Cardiac septum (tissue), 1 donor: ENCODE data around the gene IFT74. TPM values are rescaled to one million over a fixed set of nuclear protein-coding genes. Genes with fewer than 3 reads are reported as not detected.
"Not testable (repeated sequence)": the region's sequence is repeated elsewhere in the genome, so short reads cannot be mapped to it uniquely, and the experiment has no call there.

ENCODE experiments used
- DNase-seq: peaks from one replicate; pipeline ENCODE4 v3.0.0-alpha.2; 2020; ENCODE audit warnings: low spot score
- intact Hi-C: fragments of 100-400 bp; cut with DNase I; formaldehyde crosslinking; loops from one replicate; pipeline ENCODE4 v1.14.0; 2022
- total RNA-seq: library from RNA; stranded (reverse); fragmentation: NEBNext Ultra II Directional; extraction: Animal tissue kit (Norgen Biotek cat#: 25700); gene quantifications from one replicate; pipeline ENCODE4 v1.2.1, GENCODE V29; 2021
- donor health status: DM: no; HTN: no; CAD: no.

Gene IFT74
- total RNA-seq, 1 donor from 2014 or later = 8.7 TPM

- intact Hi-C loops = no loop called here
- DNase-seq = no peak
Observed at GRCh38 chr9:27054125-27054524, 97.9 kb downstream of the IFT74 start.

- DNase-seq = no peak
- intact Hi-C loops = no loop called here
Observed at GRCh38 chr9:27054841-27055240, 98.6 kb downstream of the IFT74 start.

GRCh38 chr9:27059412-27059811 is 103.2 kb downstream of the IFT74 start:
- DNase-seq = no peak
- intact Hi-C loops = no loop called here

- intact Hi-C loops = no loop called here
- no peak for DNase-seq
Observed at GRCh38 chr9:27059907-27060306, 103.7 kb downstream of the IFT74 start.

GRCh38 chr9:27065288-27065687 is 109.1 kb downstream of the IFT74 start:
- intact Hi-C loops = no loop called here
- DNase-seq = no peak

GRCh38 chr9:27073841-27074728 is 117.9 kb downstream of the IFT74 start:
- intact Hi-C loops = no loop called here
- no peak for DNase-seq

- no peak for DNase-seq
- intact Hi-C loops = no loop called here
Observed at GRCh38 chr9:27078685-27079084, 122.5 kb downstream of the IFT74 start.

GRCh38 chr9:27085456-27085855 is 129.2 kb downstream of the IFT74 start:
- no peak for DNase-seq
- intact Hi-C loops = no loop called here

- no peak for DNase-seq
- intact Hi-C loops = no loop called here
Observed at GRCh38 chr9:27086818-27087680, 130.8 kb downstream of the IFT74 start.

- intact Hi-C loops = no loop called here
- DNase-seq = no peak
Observed at GRCh38 chr9:27088981-27089380, 132.8 kb downstream of the IFT74 start.

GRCh38 chr9:27089706-27090105 is 133.5 kb downstream of the IFT74 start:
- DNase-seq = no peak
- intact Hi-C loops = no loop called here

- no peak for DNase-seq
- intact Hi-C loops = no loop called here
Observed at GRCh38 chr9:27090231-27090630, 134.0 kb downstream of the IFT74 start.

GRCh38 chr9:27090711-27091110 is 134.5 kb downstream of the IFT74 start:
- DNase-seq = no peak
- intact Hi-C loops = no loop called here

GRCh38 chr9:27092496-27092895 is 136.3 kb downstream of the IFT74 start:
- DNase-seq, intact Hi-C loops: not testable (repeated sequence)

GRCh38 chr9:27093384-27094067 is 137.3 kb downstream of the IFT74 start:
- DNase-seq, intact Hi-C loops: not testable (repeated sequence)

- no peak for DNase-seq
- intact Hi-C loops = no loop called here
Observed at GRCh38 chr9:27094640-27095298, 138.6 kb downstream of the IFT74 start.

GRCh38 chr9:27107241-27107640 is 151.0 kb downstream of the IFT74 start:
- intact Hi-C loops = loop anchor here (10.0 kb wide), 1 partner anchor 72 kb away; no protein-coding TSS in a partner anchor
- no peak for DNase-seq

- intact Hi-C loops = loop anchor here (2.0 to 10.0 kb wide), 2 partner anchors 74 to 78 kb away; no protein-coding TSS in a partner anchor
- no peak for DNase-seq
Observed at GRCh38 chr9:27108981-27109541, 152.8 kb downstream of the IFT74 start, which contains the start of gene TEK. TEK (plus strand) TSS chr9:27109225; CDS start chr9:27109591, 366 bp downstream.

- DNase-seq = no peak
- intact Hi-C loops = loop anchor here (2.0 to 10.0 kb wide), 2 partner anchors 75 to 77 kb away; no protein-coding TSS in a partner anchor
Observed at GRCh38 chr9:27109621-27110020, 153.4 kb downstream of the IFT74 start.
